Mucosa of descending colon (tissue), 3 donors: Measurements from ENCODE around the gene ANKS6. TPM values are rescaled to one million over a fixed set of nuclear protein-coding genes. Genes with fewer than 3 reads are reported as not detected.

Experiments
- ATAC-seq: fragments of 200-7000 bp; cut with Tn5 transposase; one replicate; pipeline ENCODE4 v1.9.1; 2020; ENCODE audit warnings: mild to moderate bottlenecking, moderate library complexity
- DNase-seq, 3 donors: peaks; one replicate each; pipeline ENCODE4 v3.0.0-alpha.2; 2020
- H3K36me3 ChIP-seq: fragments of 200-600 bp; one replicate; pipeline ENCODE4 v1.8.0; 2021; ENCODE audit warnings: low read depth, mild to moderate bottlenecking
- H3K4me1 ChIP-seq: fragments of 200-600 bp; one replicate; pipeline ENCODE4 v1.8.0; 2021; ENCODE audit warnings: low read depth, mild to moderate bottlenecking
- H3K4me3 ChIP-seq: fragments of 200-600 bp; one replicate; pipeline ENCODE4 v1.8.0; 2021; ENCODE audit warnings: mild to moderate bottlenecking
- H3K9me3 ChIP-seq: fragments of 200-600 bp; one replicate; pipeline ENCODE4 v1.8.0; 2021; ENCODE audit warnings: mild to moderate bottlenecking
- intact Hi-C, 2 donors: fragments of 100-400 bp; cut with DNase I in 1 of 2; cut with micrococcal nuclease in 1 of 2; formaldehyde crosslinking; loops; one replicate each; pipeline versions ENCODE4 v1.11.0 to v1.11.1; 2022; cut with DNase I, micrococcal nuclease
- total RNA-seq, 3 donors: library from RNA; stranded (reverse); fragmentation: NEBNext Ultra II Directional in 2 of 3; extraction: Animal tissue kit (Norgen Biotek cat#: 25700) in 2 of 3; gene quantifications; one replicate each; pipeline versions ENCODE4 v1.2.1 to v1.2.4, GENCODE V29; 2021 to 2023
- TF ChIP-seq, protein P1 (sequence below): fragments of 200-600 bp; IDR thresholded peaks from one replicate; pipeline ENCODE4 v1.8.0; 2022; ENCODE audit warnings: antibody characterized with exemption, mild to moderate bottlenecking
- donor health status: DM: no; HTN: no; CAD: no; lungs with moderate emphysema.
- donor health status: DM: no; HTN: no; CAD: no.
- donor health status: DM: no; HTN: yes; CAD: no.

ANKS6 gene
- total RNA-seq, 3 donors from 2014 or later: 16.6 to 23.4 (median 22.4) TPM

DNA sequence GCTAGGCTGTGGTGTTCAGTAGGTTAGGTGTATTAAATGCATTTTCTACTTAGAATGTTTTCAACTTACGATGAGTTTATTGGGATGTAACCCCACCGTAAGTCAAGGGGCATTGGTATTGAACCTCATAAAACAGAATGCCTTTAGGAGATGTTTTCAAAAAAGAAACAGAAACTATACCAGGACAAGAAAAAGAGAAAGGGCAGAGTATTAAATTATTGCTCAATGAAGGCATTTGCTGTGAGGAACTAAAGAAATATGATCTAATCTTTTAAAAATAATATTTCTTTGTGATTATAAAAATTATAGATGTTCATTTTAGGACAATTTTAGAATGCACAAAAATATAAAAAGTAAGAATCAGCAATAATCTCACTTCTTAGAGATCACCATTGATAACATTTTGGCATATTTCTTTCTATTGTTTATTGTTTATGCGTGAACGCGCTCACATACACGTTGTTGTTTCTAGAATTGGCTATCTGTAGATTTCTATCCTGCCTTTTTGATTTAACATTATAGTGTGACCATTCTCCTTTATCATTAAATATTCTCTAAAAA lies 19.1 kb upstream of the ANKS6 start:
- Histone ChIP-seq H3K4me1 (no peaks in the 10 kb centered on the region), H3K9me3 (no peaks in the 10 kb centered on the region), H3K36me3 (no peaks in the 10 kb centered on the region), H3K4me3 (no peak overlapping the region)
- DNase-seq: no peak
- ATAC-seq: no peak
- intact Hi-C loops: no loop called here
- TF ChIP-seq, protein P1, sequence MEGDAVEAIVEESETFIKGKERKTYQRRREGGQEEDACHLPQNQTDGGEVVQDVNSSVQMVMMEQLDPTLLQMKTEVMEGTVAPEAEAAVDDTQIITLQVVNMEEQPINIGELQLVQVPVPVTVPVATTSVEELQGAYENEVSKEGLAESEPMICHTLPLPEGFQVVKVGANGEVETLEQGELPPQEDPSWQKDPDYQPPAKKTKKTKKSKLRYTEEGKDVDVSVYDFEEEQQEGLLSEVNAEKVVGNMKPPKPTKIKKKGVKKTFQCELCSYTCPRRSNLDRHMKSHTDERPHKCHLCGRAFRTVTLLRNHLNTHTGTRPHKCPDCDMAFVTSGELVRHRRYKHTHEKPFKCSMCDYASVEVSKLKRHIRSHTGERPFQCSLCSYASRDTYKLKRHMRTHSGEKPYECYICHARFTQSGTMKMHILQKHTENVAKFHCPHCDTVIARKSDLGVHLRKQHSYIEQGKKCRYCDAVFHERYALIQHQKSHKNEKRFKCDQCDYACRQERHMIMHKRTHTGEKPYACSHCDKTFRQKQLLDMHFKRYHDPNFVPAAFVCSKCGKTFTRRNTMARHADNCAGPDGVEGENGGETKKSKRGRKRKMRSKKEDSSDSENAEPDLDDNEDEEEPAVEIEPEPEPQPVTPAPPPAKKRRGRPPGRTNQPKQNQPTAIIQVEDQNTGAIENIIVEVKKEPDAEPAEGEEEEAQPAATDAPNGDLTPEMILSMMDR: no peak

DNA sequence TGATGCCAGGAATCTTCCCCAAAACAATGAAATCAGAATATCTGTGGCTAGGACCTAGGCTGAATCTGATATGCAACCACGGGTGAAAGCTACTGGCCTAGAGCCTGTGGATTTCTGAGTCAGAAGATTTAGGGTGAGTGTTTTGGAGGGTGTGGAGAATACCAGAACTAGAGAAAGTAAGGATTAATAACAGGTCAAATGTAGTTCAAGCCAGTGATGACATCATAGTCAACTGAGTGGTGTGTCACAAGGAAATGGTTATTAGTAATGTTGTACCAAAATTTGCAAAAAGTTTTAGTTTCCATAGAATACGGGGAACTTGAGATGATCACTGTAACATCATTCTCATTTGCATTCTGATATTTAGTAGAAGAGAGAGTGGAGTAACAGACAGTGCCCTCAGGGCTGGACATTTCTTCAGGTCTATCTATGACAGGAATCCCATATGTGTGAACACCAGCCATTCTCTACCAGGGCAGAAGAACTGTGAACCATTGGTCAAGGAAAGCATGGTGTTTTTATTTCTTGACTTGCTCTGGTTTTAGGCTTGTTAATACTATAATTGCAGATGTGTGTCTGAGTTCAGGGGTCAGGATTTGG lies 14.8 kb upstream of the ANKS6 start:
- Histone ChIP-seq H3K9me3 (no peaks in the 10 kb centered on the region), H3K36me3 (no peaks in the 10 kb centered on the region), H3K4me1 (peaks cover 24% of the 10 kb centered on the region), H3K4me3 (no peak overlapping the region)
- TF ChIP-seq, protein P1: no peak
- DNase-seq (no peak), ATAC-seq (no peak)
- intact Hi-C loops: no loop called here

DNA sequence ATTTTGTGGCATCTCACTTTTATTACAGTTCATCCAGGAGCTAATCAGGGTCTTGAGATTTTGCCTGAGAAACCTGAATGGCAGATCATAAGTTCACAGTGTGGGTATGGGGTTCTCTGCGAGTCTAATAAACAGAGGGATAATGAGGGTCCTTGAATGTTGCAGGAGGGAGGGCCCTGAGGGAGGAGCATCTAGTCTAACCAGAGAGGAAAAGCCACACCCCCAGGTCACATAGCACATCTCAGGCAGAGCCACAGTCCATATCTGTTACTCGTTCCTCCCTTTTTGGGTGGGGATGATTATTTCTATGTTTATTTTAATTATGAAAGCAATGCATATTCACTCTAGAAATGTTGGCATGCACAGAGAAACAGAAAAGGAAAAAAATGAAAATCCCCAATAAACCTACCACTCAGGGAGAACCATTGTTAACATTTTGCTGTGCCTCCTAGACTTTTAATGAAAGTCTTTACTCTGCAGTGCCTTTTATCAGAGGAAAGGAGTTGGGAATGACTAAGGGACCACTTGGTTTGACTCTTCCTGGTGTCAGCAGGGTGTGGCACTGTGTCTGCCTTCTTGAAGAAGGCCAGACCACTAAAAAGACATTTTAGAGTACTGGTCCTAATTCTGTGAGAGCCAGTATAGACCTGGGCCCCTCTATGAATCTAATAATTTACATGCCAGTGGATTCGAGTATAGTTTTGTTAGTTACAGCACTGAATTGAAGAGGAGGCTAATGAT lies 13.9 kb upstream of the ANKS6 start:
- Histone ChIP-seq H3K4me3 (no peak overlapping the region), H3K36me3 (no peaks in the 10 kb centered on the region), H3K9me3 (no peaks in the 10 kb centered on the region), H3K4me1 (peaks cover 33% of the 10 kb centered on the region)
- no peak for ATAC-seq
- peak in 1 of 3 donors; percentile 51 for DNase-seq
- TF ChIP-seq, protein P1: no peak
- intact Hi-C loops: no loop called here

DNA sequence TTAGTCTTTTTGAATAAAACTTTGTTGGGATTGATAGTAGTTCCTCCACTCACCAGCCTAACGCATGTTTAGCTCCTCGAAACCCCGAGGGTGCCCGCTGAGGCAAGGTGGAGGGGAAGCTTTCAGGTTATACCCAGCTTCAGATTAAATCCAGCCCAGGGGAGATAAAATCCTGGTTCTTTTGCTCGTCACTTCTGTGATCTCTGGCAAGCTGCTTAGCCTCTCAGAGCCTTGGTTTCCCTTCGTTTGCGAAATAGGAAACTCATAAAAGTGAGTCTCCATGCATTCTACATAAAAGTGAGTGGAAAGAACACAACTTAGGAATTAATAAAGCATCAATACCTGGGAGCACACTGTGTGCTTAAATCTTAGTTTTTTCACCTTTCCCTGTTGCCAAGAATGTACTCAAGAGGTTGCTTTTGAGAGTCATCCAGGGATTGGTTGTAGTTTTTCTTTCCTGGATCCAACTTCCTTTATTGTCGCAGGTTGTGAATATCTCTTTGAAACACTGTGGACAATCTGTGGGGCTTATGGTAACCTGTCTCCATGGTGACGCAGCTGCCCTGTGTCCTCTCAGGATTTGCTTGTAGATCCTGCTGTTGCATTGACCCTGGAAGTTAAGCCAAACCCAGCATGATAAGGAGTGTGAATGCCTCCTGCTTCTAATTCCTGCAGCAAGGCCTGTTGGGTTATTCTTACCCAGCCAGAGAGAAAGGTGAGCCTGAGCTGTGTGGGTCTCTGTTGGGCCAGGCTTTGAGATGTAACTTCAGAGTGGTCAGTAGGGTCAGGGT lies 13.2 kb upstream of the ANKS6 start:
- no peak overlapping the region for H3K4me3 ChIP-seq
- no peaks in the 10 kb centered on the region for H3K36me3 ChIP-seq
- intact Hi-C loops: no loop called here
- ATAC-seq: peak; percentile 61
- peak in 2 of 3 donors; percentile 52 to 58 for DNase-seq
- H3K9me3 ChIP-seq: no peaks in the 10 kb centered on the region
- TF ChIP-seq, protein P1: no peak
- peaks cover 35% of the 10 kb centered on the region for H3K4me1 ChIP-seq

DNA sequence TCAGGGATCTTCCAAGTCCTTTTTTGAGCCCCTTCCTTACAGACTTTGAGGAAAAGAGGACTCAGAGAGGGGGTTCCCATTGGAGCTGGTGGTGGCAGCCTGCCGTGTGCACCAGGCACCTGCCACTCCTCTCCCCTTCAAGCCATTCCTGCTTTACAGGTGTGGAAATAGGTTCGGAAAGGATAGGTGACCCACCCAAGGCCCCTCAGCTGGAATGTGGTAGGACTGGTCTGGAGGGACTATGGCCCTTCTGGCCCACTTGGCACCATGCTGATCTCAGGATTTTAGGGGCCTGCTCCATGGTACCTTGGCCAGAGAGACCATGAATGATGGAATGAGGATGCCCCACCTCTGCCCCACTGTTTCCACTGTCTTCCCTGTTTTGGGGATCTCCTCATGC lies 12.5 kb upstream of the ANKS6 start:
- Histone ChIP-seq H3K9me3 (no peaks in the 10 kb centered on the region), H3K4me3 (no peak overlapping the region), H3K4me1 (peaks cover 35% of the 10 kb centered on the region), H3K36me3 (no peaks in the 10 kb centered on the region)
- TF ChIP-seq, protein P1: no peak
- no peak for ATAC-seq
- intact Hi-C loops: no loop called here
- DNase-seq: peak in 1 of 3 donors; percentile 35
